Chondrocyte (in vitro differentiated cells): ENCODE results near the gene GLRA3. TPM values are rescaled to one million over a fixed set of nuclear protein-coding genes. Genes with fewer than 3 reads are reported as not detected.

Source experiments
- DNase-seq: peaks from one replicate; pipeline ENCODE4 v3.0.0; 2021; ENCODE audit warnings: mixed read lengths, low spot score
- H3K27ac Mint-ChIP-seq: one replicate; pipeline ENCODE4 v1.8.0; 2021; ENCODE audit warnings: mild to moderate bottlenecking, moderate library complexity, mixed read lengths; ENCODE audit not compliant: unreplicated experiment
- H3K27me3 Mint-ChIP-seq: 2 replicates; pipeline ENCODE4 v1.8.0; 2021; ENCODE audit warnings: low read depth, mixed read lengths
- H3K36me3 Mint-ChIP-seq: 2 replicates; pipeline ENCODE4 v1.8.0; 2021; ENCODE audit warnings: low read depth, mixed read lengths
- H3K4me1 Mint-ChIP-seq: 2 replicates; pipeline ENCODE4 v1.8.0; 2021; ENCODE audit warnings: low read depth, mild to moderate bottlenecking, mixed read lengths
- H3K4me3 Mint-ChIP-seq: one replicate; pipeline ENCODE4 v1.8.0; 2021; ENCODE audit warnings: mild to moderate bottlenecking, moderate library complexity, mixed read lengths; ENCODE audit not compliant: unreplicated experiment
- H3K9me3 Mint-ChIP-seq: 2 replicates; pipeline ENCODE4 v1.8.0; 2021; ENCODE audit warnings: low read depth, mixed read lengths
- CTCF ChIP-seq: fragments of 200-600 bp; sonication (generic); IDR thresholded peaks from 2 replicates; pipeline ENCODE4 v1.5.0; 2021; ENCODE audit warnings: antibody characterized with exemption, mild to moderate bottlenecking, moderate library complexity
- total RNA-seq: library from RNA; stranded (reverse); gene quantifications from 3 replicates; pipeline ENCODE4 v1.2.1, GENCODE V29; 2021

Gene GLRA3
- total RNA-seq, 1 donor from 2014 or later = not detected

- Mint-ChIP-seq H3K27ac (no peak overlapping the region), H3K4me3 (no peak overlapping the region), H3K27me3 (peaks cover 5% of the 10 kb centered on the region), H3K9me3 (peaks cover 17% of the 10 kb centered on the region), H3K4me1 (no peaks in the 10 kb centered on the region), H3K36me3 (peaks cover 2% of the 10 kb centered on the region)
- no peak for TF ChIP-seq CTCF
- DNase-seq = no peak
These were observed 138.4 kb downstream of the GLRA3 start for GRCh38 chr4:174690665-174691064.

GRCh38 chr4:174689618-174690017, 139.4 kb downstream of the GLRA3 start:
- no peak overlapping the region for H3K4me3 Mint-ChIP-seq
- peaks cover 17% of the 10 kb centered on the region for H3K9me3 Mint-ChIP-seq
- peaks cover 5% of the 10 kb centered on the region for H3K27me3 Mint-ChIP-seq
- no peak overlapping the region for H3K27ac Mint-ChIP-seq
- no peaks in the 10 kb centered on the region for H3K4me1 Mint-ChIP-seq
- no peak for TF ChIP-seq CTCF
- DNase-seq = no peak
- peaks cover 2% of the 10 kb centered on the region for H3K36me3 Mint-ChIP-seq

GRCh38 chr4:174686826-174687225, 142.2 kb downstream of the GLRA3 start:
- Mint-ChIP-seq H3K4me3 (no peak overlapping the region), H3K36me3 (peaks cover 2% of the 10 kb centered on the region), H3K4me1 (no peaks in the 10 kb centered on the region), H3K27me3 (no peaks in the 10 kb centered on the region), H3K9me3 (peaks cover 17% of the 10 kb centered on the region), H3K27ac (no peak overlapping the region)
- no peak for TF ChIP-seq CTCF
- no peak for DNase-seq

- no peak overlapping the region for H3K27ac Mint-ChIP-seq
- no peak for DNase-seq
- H3K4me1 Mint-ChIP-seq = no peaks in the 10 kb centered on the region
- no peaks in the 10 kb centered on the region for H3K36me3 Mint-ChIP-seq
- H3K27me3 Mint-ChIP-seq = peaks cover 6% of the 10 kb centered on the region
- H3K4me3 Mint-ChIP-seq = no peak overlapping the region
- no peaks in the 10 kb centered on the region for H3K9me3 Mint-ChIP-seq
- no peak for TF ChIP-seq CTCF
These were observed 147.2 kb downstream of the GLRA3 start for GRCh38 chr4:174681723-174682300.

GRCh38 chr4:174674305-174674840, 154.7 kb downstream of the GLRA3 start:
- DNase-seq = no peak
- Mint-ChIP-seq H3K4me1 (no peaks in the 10 kb centered on the region), H3K27me3 (peaks cover 23% of the 10 kb centered on the region), H3K27ac (no peak overlapping the region), H3K36me3 (no peaks in the 10 kb centered on the region), H3K4me3 (no peak overlapping the region), H3K9me3 (no peaks in the 10 kb centered on the region)
- TF ChIP-seq CTCF = no peak
